Neural cell (in vitro differentiated cells): ENCODE results near the gene FGD4.

ENCODE experiments used
- EP300 ChIP-seq: fragments of 450-650 bp; conservative IDR thresholded peaks from 2 replicates; pipeline ENCODE4 v1.6.1; 2014; ENCODE audit warnings: antibody characterized with exemption, mild to moderate bottlenecking, moderate library complexity; ENCODE audit not compliant: poor library complexity, severe bottlenecking
- EZH2 ChIP-seq: fragments of 200-600, 300-800 bp; shearing (Covaris generic), sonication (generic); IDR thresholded peaks from 2 replicates; pipeline ENCODE4 v1.6.1; 2014; ENCODE audit warnings: antibody characterized with exemption, low read length, borderline replicate concordance, mild to moderate bottlenecking; ENCODE audit not compliant: insufficient read depth, poor library complexity, severe bottlenecking
- TAF1 ChIP-seq: IDR thresholded peaks from 2 replicates; pipeline ENCODE4 v1.6.1; 2012; ENCODE audit warnings: low read depth
- TF ChIP-seq, protein P1 (sequence below): IDR thresholded peaks from 2 replicates; pipeline ENCODE4 v1.6.1; 2012; ENCODE audit warnings: borderline replicate concordance

DNA sequence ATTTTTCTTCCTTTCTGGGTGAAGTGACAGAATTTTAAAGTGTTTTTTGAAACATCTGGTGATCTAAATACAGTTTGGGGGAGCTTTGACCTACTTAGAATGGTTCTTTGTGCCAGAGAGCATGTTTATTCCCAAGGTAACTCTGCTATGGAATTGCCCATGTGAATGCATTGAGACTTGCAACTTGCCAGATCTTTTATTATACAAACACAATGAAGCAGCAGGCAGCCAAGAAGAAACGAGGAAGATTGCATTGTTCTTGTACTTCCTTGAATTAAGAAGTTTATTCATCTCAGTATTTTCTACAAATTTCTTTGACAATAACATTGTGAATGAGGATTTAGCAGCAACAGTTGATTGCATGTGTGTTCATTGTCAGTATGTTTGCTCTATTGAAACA is 55.5 kb downstream of the FGD4 start:
- TF ChIP-seq EZH2 (no peak), TAF1 (no peak), EP300 (no peak)
- TF ChIP-seq, protein P1, sequence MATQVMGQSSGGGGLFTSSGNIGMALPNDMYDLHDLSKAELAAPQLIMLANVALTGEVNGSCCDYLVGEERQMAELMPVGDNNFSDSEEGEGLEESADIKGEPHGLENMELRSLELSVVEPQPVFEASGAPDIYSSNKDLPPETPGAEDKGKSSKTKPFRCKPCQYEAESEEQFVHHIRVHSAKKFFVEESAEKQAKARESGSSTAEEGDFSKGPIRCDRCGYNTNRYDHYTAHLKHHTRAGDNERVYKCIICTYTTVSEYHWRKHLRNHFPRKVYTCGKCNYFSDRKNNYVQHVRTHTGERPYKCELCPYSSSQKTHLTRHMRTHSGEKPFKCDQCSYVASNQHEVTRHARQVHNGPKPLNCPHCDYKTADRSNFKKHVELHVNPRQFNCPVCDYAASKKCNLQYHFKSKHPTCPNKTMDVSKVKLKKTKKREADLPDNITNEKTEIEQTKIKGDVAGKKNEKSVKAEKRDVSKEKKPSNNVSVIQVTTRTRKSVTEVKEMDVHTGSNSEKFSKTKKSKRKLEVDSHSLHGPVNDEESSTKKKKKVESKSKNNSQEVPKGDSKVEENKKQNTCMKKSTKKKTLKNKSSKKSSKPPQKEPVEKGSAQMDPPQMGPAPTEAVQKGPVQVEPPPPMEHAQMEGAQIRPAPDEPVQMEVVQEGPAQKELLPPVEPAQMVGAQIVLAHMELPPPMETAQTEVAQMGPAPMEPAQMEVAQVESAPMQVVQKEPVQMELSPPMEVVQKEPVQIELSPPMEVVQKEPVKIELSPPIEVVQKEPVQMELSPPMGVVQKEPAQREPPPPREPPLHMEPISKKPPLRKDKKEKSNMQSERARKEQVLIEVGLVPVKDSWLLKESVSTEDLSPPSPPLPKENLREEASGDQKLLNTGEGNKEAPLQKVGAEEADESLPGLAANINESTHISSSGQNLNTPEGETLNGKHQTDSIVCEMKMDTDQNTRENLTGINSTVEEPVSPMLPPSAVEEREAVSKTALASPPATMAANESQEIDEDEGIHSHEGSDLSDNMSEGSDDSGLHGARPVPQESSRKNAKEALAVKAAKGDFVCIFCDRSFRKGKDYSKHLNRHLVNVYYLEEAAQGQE = no peak
